Fibroblast of skin of abdomen (primary cell): ENCODE data around the gene MEX3A.
"Not testable (repeated sequence)": the region's sequence is repeated elsewhere in the genome, so short reads cannot be mapped to it uniquely, and the experiment has no call there.

Experiments used
- DNase-seq: peaks from one replicate; pipeline ENCODE4 v3.0.0-alpha.2; 2013

Gene MEX3A

DNA sequence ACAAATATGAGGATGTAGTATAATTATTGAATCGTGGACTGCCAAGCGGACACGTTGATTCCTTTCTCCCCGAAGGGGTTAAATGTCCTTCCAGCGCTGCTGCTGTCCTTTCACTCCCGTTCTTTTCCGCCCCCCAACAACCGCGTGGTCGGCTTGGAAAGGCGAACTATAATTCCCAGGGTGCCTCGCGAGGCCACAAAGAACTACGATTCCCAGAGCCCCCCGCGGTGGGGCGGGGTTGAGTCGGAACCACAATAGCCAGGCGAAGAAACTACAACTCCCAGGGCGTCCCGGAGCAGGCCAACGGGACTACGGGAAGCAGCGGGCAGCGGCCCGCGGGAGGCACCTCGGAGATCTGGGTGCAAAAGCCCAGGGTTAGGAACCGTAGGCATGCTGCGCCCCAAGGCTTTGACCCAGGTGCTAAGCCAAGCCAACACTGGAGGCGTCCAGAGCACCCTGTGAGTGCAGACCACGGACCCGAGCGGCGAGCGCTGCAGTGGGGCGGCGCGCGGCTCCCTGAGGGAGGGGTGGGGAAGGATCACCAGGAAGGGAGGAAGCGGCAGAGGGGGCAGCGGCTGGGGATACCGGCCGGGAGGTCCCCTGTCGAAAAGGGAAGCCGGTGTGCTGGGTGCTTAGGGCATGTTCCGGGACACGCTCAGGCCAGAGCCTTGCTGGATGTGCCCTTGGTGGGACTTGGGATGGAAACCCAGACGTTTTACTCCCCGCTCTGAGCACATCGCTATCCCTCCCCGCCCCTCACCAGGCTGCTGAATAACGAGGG is 27.6 kb downstream of the MEX3A start, which contains the start of gene LAMTOR2:
Gene LAMTOR2 (plus strand): TSS at position 283 of the 781 bp plus-strand sequence. CDS start 108 bp downstream, at position 391.
- peak; percentile 97 for DNase-seq

DNA sequence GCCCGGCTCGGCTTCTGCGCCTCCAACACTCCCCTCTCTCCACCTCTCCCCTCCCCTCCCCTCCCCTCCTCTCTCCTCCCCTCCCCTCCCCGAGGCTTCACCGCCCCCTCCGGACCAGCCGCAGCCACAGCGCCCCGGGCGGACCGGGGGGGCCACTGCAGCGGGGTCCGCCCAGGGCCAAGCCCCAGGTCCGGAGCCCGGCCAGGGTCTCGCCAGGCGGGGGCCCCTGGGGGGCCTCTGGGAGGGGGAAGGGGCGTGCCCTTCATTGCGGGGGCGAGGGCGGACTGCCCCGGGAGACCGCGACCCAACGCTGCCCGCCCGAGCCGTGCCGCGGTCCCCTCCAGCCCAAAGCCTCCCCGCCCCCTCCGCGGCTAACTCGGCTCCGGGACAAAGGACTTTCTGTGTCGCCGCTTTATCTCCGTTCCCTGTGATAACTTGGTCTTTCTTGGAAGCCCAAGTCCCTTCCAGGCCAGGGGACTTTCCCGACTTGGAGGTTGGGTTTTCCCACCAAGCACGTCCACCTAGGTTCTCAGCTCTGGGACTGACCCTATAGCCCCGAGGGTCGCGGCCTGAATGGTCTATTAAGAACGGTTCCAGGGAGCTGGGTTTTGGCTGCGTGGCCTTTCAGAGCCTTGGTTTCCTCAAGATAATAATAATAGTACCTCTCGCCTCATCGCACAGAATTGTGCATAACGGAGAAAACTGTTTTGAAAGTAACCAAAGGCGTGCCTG is 28.3 kb downstream of the MEX3A start, which contains the start of gene UBQLN4:
Gene UBQLN4 (minus strand): TSS at position 31 of the 732 bp plus-strand sequence. CDS start 97 bp downstream, outside the sequence.
- DNase-seq = peak; percentile 90

DNA sequence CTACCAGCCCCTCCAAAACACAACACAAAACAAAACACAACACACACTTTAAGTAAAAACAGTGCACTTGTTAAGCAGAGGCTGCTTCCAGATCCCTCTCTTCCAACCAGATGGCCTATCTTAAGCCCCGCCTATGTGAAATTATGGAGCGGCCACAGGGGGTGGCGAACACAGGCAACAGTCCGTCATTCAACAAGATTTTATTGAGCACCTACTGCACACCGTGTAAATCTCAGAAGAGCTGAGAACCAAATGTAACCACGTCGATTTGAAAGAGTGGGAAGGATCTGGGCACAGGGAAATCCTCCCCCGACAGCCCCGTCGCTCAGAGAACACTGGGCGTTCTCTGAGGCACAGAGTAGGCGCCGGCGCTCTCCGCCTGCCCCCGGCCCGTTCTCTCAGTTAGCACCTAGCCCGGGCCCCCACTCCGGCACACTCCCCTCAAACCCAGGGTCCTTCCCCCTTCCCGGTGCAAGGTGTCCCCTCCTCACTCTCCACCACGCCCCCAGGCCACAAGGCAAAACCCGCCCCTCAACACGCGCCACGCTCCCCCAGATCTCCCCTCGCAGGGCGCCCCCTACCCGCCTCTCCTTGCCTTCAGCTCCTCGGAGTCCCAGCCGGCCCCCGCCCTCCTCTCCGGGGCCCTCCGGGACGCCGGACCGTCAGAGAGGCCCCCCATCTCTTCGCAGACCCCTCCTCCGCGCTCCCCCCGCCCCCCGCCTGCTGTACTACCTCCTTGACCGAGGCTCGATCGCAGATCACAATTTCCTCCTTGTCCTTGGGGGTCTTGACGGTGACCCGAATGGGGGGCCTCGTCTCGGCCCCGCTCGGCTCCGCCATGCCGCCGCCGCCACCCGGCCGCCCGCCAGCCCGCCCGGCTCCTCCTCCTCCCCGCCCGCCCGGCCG is 29.1 kb downstream of the MEX3A start:
- DNase-seq = peak; percentile 58

DNA sequence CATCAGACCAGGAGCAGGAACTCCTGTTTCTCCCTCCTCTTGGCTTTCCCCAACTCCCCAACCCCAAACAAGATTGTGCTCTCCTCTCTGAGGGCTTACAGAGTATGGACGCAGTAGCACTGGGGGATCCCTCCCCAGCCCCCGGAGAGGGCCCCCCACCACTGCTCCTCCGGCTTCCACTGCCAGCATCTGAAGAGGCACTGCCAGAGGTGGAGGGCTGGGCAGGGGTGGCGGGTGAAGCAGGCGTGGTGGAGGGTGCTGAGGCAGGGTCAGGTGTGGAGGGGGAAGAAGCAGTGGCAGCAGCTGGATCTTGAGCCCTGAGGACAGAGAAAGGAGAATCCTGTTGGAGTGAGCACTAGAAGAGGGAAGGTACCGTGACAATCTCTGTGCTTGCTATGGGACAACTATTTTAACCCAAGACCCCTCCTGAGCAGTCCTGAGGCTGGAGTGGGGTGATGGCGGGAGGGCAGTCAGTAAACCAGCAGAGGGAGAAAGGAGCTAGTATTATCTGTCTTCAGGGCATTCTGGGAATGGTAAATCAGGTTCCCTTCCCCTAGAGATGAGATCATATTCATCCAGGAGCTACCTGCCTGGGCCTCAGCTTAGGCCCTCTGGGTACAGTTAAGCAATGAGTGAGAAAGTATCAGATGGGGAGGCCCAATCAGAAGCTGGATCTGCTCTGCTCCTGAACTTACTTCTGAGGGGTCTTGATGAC is 31.1 kb downstream of the MEX3A start:
- DNase-seq = no peak

DNA sequence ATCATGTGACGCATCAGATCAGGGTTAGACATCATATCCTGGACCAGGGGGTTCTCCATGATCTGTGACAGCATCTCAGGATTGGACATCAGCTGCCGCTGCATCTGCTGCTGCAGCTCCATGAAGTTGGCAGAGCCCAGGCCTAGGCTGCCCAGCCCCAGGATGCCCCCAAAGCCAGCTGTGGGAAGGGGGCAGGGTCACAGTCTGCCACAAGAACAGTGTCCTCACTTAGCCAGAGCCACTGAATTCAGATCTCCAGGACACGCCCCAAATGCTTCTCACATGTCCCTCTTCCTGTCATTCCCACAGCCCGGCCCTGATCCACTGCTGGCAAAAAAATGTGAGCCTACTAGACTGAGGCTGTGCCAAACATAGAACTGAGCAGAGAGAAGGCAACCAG is 31.9 kb downstream of the MEX3A start:
- DNase-seq = no peak

DNA sequence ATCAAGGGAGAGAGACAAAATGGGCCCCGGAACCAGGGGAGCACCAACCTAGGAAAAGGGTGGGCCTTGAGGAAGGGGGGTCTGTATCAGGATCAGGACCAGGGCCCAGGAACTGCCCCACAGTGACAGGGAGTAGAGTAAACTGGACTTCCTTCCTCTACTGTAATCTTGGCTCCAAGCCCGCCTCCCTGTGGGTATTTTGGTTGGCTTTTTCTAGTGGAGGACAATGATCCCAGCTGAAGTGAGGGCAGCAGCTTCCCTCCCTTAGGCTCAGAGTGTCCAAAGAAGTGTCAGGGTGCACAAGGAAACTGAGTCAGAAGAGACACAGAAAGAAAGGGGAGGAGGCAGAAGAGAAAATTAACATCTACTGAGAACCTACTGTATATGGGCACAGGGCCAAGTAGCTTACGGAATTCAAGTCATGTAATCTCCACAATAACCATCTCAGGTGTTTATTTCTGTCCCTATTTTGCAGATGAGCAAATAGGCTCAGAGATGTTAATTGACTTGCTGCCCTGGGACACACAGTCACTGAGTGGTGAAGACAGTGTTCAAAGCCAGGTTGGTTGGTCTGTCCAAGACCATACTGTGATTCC is 33.5 kb downstream of the MEX3A start:
- no peak for DNase-seq

DNA sequence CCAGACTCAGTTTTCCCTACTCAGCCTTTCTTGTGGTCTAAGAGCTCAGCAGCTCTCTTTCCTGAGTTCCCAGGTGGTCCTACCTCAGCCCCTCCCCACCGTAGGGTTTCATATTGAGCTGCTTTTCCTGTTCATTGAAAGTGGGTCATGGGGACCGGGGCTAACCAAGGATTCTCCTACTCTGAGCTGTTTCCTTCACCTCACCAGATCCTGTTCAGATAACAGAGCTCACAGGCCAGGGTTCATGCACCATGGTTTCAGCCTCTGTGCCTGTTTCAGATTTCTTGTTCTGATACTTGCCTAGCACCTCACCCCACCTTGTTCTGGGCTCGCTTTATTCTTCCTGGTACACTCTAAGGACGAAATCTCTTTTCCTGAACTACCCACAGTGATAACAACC is 37.2 kb downstream of the MEX3A start:
- no peak for DNase-seq

DNA sequence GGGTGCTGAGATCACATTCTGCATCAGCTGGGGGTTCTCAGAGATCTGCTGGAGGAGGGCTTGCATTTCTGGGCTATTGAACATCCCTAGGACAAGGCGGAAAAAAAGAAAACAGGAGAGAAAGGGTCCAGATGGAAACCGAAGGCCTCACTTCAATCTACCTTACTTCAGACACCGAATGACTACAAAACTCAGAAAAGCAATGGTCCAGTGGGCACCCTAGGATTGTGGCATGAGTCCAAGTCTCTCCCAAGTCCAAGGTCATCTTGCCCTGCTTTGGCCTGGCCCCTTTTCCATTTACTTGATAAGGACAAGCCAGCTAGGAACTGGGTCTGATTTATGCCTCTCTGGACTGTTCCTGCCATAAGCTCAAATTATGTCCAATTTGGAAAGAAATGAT is 39.4 kb downstream of the MEX3A start:
- DNase-seq = no peak

DNA sequence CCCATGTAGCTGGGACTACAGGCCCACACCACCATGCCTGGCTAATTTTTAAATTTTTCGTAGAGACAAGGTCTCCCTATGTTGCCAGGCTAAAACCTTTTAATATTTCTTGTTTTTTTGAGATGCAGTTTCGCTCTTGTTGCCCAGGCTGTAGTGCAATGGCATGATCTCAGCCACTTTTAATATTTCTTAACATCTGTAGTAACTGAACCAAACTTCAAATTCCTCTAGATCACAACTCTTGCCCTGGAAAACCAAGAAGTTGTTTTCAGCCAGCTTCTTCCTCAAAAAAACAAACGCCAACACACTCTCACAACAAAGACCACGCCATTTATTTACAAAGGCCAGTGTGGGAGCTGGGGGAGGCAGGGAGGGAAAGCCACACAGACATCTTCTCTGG is 47.3 kb downstream of the MEX3A start:
- DNase-seq = not testable (repeated sequence)

DNA sequence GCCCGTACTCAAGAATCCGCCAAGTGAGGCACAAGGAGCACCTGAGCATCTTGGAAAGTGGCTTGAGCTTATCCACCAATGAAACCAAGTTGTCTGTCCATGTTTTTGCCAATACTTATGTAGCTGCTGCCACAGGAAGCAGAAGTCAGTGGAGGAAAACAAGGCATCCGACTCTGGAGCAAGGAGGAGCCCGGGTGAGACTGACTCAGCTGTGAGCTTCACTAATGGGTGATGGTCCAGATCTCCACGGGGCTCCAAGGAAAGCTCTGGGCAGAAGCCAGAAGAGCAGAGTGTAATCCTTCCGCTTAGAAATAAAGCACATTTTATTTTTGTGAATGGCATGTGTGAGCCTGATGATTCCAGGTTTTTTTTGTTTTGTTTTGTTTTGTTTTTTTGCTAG is 49.3 kb downstream of the MEX3A start:
- DNase-seq = peak; percentile 8

DNA sequence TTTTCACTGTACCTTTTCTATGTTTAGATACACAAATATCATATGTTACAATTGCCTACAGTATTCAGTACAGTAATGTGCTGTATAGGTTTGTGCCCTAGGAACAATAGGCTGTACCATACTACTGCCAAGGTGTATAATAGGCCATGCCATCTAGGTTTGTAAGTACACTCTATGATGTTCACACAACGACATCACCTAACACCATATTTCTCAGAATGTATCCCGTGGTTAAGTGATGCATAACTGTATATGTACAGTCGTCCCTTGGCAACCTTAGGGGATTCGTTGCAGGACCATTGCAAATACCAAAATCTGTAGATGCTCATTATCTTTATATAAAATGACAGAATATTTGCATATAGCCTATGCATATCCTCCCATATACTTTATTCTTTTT is 55.7 kb downstream of the MEX3A start:
- peak; percentile 4 for DNase-seq

DNA sequence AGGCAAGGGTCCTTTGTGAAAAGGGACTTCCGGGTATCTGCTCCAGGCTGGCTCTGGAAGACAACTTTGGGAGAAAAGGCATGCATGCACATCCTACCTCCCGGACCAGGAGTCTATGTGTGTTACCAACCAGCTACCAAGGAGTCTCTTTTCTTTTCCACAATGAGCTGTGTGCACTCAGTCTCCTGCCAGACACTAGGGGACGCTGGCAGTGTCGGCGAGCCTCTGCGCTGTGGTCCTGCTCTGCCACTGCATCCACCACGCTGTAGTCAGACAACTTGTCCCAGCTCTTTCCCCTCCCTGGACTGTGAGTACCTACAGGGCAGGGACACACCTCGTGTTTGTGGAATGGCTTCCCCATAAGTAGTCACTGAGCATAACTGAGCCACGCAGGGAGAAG is 56.4 kb downstream of the MEX3A start:
- DNase-seq = peak; percentile 20

DNA sequence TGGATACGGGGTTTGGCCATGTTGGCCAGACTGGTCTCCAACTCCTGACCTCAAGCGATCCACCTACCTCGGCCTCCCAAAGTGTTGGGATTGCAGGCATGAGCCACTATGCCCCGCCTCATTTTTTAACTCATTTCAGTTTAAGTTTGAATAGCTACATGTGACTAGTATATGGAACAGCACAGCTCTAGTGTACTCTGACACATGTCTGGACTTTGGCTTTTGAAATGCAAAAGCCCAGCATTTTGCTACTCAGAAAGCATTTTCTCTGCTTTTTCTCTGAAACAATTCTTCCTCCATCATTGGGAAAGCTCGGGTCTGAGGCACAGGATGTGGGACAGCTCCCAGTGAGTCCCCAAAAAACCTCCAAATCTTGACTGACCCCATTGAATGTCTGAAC is 57.5 kb downstream of the MEX3A start:
- no peak for DNase-seq
